NCI-H345 (cell line): ENCODE measurements around the gene SRMS.

Experiments used
- DNase-seq: peaks from one replicate; lab custom pipeline; 2025; lab: John Stamatoyannopoulos, UW

The SRMS gene, protein sequence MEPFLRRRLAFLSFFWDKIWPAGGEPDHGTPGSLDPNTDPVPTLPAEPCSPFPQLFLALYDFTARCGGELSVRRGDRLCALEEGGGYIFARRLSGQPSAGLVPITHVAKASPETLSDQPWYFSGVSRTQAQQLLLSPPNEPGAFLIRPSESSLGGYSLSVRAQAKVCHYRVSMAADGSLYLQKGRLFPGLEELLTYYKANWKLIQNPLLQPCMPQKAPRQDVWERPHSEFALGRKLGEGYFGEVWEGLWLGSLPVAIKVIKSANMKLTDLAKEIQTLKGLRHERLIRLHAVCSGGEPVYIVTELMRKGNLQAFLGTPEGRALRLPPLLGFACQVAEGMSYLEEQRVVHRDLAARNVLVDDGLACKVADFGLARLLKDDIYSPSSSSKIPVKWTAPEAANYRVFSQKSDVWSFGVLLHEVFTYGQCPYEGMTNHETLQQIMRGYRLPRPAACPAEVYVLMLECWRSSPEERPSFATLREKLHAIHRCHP

DNA sequence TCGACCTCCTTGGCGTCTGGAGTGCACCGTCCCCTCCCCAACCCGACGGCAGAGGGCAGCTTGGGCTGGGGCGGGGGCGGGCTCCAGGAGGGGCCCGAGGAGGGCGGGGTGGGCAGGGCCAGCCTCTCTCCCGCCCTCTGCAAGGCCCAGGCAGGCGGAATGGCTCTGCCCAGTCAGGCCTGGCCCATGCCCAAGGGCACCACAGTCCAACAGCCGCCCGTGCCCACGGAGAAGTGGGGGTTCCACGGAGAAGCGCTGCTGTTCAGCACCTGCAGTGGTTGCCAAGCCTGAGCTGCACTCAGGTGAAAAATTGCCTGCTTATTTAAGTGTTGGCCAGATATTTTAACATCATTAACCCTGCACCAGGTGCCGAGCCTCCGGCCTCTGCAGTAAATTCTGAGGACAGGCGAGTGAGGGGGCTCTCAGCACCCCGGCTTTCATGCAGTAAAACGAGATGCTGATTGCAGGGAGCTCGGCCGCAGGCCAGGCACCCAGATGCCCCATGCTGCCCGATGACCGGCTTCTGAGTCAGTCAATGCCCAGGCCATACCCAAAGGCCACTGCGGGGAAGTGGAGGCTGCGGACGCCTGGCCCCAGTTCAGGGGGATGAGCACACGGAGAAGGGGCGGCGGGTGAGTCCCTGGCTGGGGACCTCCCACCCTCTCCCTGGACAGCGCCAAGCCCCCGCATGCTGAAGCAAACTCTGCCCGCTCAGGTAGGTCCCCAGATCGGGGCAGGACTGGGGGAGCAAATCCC is at the start of gene SRMS:
Gene SRMS, minus strand, starts transcription at position 25 of the 756 bp plus-strand sequence. CDS start 286 bp downstream, outside the sequence.
- DNase-seq: no peak

DNA sequence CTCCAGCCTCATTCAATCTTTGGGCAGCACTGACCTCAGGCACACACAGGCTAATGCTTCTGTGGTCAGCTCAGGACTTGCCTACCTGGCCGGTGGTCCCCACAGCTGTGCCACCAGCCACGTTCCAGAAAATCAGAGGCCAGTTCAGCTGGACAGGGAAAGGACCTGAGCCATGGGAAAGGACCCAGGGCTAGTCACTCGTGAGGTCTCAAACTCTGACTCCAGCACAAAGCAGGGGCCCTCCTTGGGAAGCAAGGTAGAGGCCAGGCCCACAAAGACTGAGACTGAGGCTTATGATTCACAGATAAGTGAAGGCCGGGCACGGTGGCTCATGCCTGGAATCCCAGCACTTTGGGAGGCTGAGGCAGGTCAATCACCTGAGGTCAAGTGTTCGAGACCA is 48.9 kb upstream of the SRMS start:
- DNase-seq: no peak

DNA sequence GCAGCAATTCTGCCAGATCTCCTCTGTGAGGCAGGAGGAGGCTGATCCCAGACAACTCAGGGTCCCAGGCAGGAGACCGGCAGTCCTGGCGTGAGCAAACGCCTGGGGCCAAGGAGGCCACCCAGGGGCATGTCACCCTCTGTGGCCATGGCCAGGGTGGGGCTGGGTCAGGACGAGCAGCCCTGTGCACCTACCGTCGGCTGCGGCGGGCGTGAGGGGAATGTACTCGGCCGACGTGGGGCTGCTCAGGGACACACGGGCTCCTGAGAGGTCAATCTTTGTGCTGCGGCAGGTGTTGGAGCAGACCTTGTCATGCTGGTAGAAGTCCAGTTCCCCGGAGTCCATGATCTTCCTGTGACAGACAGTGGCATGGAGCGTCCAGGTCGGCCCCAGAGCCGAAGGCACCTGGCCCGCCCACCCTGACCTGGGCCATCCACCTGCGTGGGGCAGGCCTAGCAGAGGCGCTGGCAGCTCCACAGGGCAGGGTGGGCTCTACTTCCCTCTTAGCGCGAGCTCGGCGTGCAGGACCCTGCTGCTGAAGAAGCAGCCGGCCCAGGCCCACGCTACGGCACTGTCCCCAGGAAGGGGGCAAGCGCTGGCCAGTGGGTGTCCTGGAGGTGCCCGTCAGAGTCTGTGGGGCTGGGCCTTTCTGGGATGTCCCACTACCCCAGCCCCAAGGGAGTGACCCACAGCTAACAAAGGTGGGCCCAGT is 48.0 kb upstream of the SRMS start:
- DNase-seq: no peak

DNA sequence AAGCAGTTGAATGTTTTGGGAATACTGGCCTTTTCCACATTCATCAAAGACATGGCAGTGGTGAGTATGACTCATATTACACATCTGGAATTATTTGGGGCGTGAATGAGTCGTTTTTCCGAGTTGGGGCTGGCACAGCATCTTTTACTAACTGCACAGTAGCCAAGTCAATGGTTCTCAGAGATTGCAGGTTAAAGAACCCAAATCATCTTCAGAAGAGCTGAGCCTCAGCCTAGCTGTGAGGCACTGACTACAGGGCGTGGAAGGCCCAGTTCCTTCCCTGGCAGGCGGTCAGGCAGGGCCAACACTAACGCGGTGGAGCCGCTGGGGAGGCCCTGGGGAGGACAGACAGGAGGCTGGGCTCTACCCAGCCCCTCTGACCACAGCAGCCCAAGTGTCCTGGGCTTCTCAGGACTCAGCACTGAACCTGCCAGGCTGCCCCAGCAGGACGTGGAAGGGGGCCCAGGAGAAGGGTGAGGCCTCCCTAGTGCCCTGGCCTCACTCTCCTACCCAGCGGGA is 46.6 kb upstream of the SRMS start:
- DNase-seq: no peak

DNA sequence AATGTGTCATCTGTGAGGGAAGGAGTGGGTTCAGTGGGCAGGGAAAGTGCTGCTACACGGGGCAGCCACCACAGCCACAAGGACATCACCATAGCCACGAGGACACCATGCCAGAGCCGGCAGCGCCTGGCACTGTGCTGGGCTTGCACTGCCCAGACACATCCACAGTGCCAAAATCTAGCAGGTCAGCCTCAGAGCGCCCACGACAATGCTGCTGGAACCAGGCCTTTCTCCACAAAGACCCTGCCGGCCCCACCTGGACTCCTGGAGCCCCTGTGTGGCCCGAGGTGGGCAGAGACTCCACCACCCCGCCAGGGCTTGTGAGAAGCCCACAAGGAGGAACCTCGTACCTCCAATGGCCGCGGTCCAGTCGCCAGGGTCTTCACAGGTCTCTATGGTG is 45.1 kb upstream of the SRMS start:
- no peak for DNase-seq

DNA sequence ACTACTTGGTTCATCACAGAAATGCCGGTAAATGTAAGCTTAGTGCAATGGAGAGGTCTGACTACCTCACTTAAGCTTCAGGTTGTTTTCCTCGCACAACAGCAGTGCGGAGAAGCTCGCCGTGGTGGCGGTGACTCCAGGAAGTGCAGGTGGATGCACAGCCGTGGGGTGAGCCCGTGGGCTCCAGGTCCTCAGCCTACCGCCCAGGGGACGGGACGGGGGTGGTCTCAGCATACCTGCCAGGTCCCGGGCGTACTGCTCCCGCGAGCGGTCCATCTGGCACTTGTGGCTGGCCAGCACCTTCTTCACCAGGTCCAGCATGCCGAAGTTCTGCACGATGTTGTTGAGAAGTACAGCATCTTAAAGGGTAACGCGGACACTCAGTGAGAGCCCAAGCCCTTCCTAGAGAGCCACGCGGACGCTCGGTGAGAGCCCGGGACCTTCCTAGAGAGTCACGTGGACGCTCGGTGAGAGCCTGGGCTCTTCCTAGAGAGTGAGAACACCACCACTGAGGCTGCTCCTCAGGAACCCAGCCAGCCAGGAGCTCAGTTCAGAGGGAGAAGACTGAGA is 44.3 kb upstream of the SRMS start:
- no peak for DNase-seq

DNA sequence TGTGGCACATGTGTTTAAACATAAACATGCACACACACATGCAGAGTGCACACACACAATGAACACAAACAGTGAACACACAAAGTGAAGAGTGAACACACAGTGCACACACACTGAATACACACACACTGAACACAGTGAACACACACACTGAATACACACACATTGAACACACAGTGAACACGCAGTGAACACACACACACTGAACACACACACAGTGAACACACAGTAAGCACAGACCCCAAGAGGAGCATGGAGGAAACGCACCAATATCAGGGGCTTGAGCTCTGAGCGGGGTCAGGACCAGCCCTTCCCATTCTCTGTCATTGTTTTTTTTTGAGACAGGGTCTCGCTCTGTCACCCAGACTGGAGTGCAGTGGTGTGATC is 43.6 kb upstream of the SRMS start:
- no peak for DNase-seq

DNA sequence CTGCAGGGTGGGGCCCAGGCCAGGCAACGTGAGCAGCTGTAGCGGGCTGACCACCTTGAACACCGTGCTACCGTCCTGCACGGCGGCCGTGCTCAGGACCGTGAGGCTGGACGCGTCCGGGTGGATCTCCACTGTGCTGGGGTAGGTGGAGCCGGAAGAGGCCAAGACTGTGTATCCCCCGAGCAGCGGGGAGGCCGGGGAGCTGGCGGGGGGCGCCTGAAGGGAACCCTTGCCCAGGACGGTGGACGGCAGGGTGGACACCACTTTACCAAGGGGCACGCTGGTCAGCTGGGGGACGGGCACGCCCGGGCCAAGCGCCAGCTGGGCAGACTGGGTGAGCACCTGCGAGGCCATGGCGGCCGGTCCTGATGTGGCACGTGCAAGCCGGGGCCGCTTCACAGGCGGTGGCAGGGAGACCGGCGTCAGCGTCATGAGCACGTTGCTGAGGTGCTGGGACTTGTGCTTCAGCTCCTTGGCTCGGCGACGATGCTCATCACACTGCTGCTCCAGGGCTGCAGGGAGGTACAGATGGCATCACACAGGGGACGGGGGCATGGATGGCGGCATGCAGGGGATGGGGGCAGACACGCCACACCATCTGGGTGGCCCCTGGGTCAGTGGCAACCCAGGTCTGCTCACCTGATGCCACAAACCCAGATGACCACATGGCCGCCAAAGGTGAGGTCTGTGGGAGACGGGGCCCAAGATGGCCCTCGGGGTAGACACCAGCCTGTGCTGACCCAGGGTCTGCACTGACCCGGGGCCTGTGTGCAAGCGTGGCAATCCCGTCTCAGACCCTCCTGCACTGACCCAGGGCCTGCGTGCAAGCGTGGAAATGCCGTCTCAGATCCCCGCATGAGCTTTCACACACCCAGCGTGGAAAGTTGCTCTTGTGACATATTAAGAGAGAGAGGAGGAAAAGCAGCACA is 42.9 kb upstream of the SRMS start:
- DNase-seq: no peak

DNA sequence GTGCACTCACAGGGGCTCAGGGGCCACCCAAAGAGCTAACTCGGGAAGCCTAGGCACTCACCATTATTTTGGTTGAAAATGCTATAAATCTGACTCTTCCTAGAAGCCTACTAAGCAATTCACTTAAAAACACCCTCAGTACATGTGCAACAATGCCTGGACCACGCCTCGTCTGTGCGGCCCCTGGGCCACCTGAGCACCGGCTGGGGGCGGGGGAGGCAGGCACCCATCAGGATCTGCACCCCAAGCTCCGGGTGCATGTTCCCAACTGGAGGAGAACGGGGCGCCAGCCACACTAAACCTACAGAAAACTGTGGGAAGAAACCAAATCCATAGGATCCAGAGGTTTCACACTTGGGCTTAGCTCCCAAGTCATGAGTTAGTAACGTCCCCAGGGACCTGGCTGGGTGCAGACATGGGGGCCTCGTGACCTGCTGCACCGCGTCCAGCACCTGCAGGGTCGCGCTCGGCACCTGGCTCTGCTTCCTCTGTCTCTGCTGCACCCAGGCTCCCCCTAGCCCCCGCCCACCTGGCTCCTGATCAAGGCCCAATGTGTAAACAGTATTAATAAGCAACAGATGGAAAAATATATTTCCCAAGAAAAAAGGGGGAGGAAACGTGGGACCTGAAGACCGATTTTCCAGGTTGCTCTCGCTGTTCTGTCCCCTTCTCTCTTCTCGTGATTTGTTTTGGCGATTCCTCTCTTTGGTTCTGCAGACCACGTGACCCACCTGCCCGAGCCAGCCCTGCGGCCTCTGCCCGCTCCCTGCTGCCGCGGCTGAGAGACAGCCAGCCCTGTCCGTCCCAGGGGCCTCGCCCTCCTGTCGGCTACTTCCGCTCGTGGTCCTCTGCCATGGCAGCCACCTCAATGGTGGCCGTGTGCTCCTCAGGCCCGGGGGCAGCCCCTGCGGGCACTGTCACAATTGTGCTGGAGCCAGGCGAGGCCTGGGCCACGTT is 42.0 kb upstream of the SRMS start:
- DNase-seq: no peak

DNA sequence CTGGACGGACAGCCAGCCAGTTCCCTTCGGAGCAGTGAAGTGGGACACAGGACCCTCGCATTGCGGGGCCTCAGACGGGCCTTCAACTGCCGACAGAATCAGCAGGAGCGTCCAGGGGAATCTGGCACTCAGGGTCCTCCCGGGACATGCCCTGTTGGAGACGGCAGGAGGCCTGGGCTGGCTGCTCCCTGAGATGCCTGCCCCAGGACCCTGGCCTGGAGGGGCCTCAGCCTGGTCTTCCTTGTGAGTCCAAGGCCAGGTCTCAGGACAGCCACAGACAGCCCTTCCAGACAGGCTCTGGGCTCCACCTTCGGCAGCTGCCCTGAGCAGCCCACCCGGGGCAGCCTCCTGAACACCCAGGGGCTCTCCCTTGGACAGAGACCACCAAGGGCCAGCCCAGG is 41.1 kb upstream of the SRMS start:
- no peak for DNase-seq

DNA sequence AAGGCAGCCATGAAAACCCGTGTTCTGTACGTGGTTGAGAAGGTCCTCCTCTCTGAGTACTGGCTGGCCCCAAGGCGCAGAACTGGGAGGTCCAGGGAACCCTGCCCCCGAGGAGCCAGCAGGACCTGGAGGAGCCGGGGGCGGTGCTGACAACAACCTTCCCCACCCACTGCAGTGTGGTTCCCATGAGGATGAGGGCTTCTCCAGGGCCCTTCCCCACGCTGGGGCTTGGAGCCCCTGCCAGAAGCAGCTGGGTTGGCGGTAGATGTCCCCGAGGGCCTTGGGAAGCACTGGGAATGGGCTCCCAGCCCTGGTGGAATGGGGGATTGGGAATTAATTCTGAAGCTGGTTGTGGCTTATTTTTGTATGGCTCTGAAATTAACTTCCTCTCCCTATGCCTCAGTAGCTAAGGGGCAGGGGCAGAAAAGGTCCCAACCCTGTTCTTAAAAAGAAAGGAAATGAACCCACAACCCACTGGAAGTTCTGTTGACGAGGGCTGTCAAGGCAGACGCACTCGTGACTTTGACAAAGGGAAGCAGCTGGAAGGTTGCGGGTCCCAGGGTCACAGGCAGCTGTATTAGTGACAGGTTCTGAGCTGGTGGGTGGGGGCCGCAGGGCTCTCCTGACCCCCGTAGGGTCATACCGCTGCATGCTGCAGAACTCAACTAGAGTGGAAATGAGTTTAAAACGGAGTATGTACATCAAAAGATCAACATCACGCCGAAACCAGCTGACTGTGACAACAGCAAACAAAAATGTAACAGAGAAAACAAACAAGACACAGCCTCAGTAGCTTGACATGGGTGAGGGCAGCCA is 40.4 kb upstream of the SRMS start:
- DNase-seq: no peak

DNA sequence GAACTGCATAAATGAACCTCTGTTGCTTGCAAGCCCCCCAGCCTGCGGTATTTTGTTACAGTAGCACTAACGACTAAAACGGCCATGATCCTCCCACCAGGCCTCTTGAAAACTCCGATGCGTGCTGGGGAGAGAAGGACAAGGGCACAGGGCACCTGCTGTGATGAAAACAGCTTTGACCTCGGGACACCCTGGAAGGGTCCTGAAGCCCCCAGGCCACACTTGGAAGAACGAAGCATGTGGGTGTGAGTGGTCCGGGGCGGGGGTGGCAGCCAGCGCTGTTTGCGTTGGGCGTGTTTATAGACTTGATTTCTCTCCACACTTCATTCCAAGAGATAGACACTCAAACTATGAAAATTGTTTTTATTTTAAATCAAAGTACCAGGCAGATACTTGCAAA is 39.7 kb upstream of the SRMS start:
- no peak for DNase-seq

DNA sequence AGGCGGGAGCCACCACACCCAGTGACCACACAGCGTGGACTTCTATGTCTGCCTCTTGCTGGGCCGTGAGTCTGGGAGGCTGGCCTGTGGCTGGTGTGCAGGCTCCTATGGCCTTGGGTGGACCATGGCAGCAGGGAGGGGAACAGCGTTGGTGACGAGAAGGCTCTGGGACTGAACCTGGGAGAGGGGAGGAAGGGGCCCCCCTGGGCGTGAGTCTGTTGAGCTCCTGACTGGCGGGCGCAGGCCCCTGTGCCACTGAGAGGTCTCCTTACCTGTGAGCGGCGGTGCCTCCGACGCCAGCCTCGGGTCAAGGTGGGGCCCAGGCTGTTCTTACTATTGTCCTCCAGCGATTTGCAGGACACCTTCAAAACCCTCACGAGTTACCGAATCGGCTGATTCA is 39.2 kb upstream of the SRMS start:
- no peak for DNase-seq

DNA sequence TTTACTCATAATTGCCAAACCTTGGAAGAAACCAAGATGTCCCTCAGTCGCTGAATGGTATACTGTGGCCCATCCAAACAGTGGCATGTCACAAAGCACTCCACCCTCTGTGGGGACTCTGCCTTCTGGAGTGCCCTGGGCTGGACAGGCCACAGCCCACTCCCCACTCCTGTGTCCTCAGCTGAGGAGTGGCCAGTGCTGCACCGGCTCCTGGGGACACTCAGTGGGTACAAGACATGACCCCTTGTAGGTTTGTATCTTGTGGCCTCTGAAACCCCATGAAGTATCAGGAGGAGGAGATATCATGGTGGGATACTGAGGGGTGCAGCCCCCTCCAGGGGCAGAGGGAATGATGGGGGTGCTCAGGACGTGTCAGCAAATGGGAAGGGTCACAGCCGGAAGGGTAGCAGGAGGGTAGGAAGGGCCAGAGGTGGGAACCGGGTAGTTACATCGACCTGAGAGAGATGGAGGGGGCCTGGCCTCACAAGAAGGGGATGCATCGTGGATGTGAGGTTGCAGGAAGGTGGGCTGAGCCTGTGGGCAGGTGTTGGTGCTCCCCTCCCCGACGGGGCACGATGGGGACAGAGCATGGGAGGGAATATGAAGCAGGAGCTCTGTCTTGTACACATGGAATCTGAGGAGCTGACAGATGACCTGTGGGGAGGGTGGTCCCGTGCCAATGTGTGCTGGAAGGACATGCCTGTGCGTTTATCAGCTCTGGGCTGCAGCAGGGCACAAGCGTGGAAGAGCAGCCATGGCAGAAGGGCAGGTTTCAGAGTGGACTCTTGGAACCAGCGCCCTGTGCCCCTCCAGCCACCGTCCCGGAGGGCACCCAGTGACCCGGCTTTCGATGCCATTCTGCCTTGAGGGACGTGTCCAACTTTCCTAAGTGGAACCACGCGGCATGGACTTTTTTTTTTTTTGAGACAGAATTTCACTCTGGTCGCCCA is 38.3 kb upstream of the SRMS start:
- DNase-seq: no peak

DNA sequence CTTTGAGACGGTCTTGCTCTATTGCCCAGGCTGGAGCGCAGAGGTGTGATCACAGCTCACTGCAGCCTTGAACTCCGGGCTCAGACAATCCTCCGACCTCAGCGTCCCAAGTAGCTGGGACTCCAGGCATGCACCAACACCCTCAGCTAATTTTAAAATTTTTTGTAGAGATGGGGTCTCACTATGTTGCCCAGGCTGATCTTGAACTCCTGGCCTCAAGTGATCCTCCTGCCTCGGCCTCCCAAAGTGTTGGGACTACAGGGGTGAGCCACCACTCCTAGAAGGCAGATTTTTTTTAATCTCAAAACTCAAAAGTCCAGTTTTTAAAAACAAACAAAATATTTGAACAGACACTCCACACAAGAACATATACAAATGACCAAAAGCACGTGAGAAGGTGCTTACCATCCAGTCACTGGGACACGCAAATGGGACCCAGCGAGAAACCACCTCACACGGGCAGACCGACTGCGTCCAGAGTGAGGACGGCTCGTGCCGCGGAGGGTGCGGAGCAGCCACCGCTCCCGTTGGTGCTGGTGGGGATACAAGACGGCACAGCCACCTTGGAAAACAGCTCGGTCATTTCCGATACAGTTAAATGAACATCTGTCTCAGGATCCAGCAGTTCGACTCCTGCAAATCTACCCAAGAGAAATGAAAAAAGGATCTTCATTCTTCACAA is 35.0 kb upstream of the SRMS start:
- no peak for DNase-seq

DNA sequence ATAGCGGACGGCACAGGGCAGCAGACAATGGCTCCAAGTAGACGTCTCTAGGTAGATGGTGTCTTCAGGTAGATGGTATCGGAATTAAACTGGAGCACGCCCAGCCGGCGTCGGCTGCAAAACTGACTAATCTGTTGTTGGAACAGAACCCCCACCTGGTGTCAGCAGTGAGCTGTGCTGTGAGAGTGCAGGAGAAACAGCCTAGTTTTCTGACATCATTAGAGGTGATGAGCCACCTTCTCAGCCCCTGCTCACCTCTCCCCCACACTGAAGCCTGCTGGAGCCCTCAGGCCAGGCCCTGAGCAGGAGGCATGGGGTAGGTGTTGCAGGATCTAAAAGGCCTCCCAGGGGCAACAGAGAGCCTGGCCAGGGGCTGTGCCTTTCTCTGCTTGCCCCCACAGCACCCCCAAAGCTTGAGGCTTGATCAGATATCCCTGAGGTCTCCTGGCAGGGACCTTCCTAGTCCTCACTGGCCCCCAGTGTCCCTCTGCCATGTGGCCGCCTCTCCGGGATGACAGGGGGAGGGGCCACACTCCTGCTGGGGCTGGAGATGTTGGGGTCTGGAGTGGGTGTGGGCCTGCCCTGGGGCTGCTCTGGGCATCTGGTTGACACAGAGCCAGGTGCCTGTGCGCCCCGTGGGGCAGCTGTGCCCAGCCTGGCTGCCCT is 33.4 kb upstream of the SRMS start:
- peak; percentile 23 for DNase-seq
